Dedifferentiated amniotic fluid mesenchymal stem cell (primary cell): ENCODE measurements around the gene ARMS2.

Experiments
- DNase-seq: peaks from one replicate; pipeline ENCODE4 v3.0.0-alpha.2; 2016; ENCODE audit errors: extremely low spot score

The ARMS2 gene

DNA sequence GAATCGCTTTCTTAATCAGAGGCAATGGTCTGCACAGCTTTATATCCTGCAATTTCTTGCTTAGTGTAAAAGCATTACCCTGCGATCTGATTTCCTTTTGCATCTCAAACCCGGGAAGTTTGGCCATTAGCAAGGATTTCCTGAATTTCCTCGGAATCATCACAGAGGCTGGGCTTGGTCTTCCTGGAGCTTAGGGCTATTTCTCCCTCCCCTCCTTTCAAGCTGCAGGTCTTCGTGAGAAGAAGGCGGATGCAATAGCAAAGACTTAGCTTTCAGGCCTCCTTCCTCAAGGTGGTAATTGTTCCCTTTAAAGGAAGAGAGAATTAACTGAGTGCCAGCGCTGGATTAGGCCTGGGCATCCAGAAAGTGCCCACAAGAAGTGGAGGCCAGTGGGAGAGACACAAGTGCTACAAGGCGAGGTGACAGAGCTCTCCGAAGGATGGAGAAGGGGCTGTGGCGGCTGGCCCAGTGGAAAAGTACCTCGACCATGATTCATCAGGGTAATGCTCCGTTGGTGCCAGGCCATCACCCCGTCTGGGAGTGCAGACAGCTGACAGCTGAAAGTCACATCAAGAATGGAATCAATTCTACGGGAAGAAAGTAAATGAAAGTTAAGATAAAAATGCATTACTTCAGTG lies 4.0 kb upstream of the ARMS2 start:
- no peak for DNase-seq

DNA sequence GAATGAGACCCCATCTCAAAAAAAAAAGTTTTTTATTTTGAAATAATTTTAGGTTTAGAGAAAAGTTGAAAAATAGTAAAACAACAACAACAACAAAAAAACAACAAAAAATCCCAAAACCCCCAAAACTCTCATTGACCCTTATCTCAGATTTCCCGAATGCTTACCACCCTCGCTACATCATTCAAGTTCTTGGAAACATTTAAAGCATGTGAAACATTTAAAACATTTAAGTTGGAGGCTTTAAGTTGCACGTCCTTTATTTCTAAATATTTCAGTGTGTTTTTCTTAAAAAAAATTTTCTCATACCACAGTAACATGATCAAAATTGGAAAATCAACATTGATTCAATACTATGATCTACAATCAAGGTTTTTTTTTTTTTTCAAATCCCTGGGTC lies 382 bp upstream of the ARMS2 start:
- no peak for DNase-seq

DNA sequence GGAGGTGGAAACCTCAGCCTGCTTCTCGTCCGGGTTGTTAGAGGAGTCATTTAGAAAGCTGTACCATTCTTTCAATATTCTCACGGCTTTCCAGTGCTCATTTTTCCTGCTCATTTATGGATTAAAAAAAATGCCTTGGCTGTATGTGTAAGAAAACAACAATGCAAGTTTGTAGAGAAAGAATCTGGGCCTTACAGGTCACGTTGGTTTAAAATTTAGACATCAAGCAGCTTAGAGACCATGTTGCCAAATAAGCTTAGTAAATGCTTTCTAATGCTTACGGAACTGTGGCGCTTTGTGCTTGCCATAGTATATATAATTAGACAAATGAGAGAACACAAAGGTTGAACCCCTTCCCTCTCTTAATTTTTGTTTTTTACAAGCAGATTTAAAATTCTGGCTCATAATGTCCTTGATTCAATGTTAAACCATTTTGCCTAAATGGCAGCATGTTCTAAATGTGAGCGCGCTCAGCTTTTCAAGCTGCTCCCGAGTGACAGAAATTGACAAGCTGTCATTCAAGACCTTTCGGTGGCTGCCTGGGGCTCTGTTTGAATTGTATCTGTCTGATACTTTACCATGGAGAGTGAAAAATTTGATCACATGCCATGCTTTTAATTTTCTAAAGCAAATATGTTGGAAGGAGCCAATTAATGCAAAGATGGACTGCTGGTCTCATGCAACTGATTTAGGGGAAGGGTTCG lies 1.1 kb downstream of the ARMS2 start:
- DNase-seq, result no peak

DNA sequence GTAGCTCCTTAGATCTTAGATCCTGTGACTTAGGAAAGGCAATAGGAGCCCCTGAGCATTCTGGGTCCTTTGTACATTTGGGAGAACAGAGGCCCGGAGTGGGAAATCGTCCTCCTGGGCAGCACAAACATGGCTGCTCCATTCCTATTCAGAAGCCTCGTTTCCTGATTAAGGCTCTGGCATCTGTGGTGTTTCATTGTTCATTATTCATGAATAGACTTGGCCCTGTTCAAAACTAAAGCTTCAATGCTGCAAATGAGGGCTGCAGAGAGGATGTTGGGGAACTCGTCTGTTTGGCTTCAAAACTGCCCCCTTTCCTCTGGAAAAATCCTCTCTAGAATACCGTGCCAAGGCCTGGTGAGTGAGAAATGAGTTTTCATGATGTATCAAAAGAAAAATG lies 3.5 kb downstream of the ARMS2 start:
- no peak for DNase-seq

DNA sequence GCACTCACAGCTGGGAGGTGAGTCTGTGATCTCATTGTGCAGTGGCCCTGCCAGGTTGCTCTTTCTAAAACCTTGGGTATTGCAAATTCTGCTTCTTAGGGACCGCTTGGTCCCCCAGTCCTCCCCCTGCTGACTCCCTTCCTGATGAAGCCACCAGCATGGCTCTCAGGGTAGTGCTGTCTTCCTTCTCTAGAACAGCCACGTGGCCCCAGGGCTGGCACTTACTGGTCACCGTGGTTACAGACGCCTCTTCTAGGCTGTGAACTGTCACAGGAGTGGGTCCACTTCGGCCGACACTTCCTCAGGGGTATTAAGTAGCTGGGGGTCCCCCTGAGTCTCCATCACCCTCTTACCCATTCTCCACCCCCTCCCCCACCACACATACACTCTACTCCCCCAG lies 4.2 kb downstream of the ARMS2 start:
- no peak for DNase-seq

DNA sequence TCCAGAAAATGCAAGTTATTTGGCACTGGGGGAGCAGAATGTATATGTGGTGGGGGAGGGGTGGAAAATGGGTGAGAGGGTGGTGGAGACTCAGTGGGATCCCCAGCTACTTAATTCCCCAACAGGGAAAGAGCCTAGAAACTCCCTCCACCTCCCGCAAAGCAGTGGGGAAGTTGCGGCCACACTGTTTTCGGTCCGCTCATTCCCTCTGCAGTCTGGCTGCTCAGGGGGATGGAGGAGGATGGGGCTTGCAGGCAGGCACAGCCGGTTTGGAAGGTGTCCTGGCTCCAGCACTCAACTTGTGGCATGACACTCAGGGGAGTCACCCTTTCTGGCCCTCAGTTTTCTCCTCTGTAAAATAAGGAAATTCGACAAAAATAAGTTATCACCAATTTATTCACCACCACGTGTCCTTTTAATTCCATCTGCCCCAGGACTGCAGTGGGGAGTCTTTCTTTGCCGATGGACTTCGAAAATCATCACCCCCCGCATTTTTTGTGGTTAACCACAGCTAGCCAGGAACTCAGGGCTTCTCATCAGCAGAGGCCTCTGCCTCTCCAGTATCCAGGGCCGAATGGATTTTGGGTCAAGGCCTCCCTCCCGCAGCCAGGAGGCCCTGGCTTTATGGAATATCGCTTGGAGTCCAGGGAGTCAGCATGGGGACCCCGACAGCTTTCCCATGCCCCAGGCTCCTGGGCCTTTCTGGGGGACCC lies 5.3 kb downstream of the ARMS2 start:
- DNase-seq, result no peak

DNA sequence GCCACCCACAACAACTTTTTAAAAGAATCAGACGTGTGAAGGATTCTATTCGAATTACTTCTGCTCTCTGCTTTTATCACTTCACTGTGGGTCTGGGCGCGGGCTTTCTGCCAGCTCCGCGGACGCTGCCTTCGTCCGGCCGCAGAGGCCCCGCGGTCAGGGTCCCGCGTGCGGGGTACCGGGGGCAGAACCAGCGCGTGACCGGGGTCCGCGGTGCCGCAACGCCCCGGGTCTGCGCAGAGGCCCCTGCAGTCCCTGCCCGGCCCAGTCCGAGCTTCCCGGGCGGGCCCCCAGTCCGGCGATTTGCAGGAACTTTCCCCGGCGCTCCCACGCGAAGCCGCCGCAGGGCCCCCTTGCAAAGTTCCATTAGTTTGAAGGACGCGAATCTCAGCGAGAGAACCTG lies 6.4 kb downstream of the ARMS2 start:
- DNase-seq, result no peak

DNA sequence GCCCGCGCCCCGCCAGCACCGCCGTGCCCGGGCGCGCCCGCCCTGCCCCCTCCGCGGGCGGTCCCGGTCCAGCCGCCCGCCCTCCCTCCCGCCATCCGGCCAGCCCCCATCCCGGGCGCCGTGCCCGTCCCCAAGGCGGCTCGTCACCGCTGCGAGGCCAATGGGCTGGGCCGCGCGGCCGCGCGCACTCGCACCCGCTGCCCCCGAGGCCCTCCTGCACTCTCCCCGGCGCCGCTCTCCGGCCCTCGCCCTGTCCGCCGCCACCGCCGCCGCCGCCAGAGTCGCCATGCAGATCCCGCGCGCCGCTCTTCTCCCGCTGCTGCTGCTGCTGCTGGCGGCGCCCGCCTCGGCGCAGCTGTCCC lies 6.9 kb downstream of the ARMS2 start, which contains the start of gene HTRA1:
TSS of gene HTRA1 (plus strand) at position 187 of the 362 bp plus-strand sequence. CDS start at position 287, 100 bp downstream.
- DNase-seq, result peak; percentile 47

DNA sequence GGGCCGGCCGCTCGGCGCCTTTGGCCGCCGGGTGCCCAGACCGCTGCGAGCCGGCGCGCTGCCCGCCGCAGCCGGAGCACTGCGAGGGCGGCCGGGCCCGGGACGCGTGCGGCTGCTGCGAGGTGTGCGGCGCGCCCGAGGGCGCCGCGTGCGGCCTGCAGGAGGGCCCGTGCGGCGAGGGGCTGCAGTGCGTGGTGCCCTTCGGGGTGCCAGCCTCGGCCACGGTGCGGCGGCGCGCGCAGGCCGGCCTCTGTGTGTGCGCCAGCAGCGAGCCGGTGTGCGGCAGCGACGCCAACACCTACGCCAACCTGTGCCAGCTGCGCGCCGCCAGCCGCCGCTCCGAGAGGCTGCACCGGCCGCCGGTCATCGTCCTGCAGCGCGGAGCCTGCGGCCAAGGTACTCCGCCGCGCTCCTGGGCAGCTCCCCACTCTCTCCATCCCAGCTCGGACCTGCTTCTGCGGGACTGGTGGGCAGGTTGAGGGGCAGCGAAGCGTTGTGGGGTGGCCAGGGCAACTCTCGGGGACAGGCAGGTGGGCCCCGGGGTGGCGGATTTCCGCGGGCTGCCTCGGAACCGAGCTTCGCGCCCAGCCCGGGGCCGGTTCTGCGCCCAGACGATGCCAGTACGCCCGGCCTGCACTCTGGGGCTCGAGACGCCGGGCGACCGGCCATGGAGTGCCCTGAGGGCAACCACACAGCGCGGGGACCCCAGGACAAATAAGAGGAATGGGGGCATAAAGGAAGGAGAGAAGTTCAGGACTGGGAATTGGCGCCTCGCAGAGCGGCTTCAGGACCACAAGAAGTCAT lies 7.5 kb downstream of the ARMS2 start:
- DNase-seq, result no peak

DNA sequence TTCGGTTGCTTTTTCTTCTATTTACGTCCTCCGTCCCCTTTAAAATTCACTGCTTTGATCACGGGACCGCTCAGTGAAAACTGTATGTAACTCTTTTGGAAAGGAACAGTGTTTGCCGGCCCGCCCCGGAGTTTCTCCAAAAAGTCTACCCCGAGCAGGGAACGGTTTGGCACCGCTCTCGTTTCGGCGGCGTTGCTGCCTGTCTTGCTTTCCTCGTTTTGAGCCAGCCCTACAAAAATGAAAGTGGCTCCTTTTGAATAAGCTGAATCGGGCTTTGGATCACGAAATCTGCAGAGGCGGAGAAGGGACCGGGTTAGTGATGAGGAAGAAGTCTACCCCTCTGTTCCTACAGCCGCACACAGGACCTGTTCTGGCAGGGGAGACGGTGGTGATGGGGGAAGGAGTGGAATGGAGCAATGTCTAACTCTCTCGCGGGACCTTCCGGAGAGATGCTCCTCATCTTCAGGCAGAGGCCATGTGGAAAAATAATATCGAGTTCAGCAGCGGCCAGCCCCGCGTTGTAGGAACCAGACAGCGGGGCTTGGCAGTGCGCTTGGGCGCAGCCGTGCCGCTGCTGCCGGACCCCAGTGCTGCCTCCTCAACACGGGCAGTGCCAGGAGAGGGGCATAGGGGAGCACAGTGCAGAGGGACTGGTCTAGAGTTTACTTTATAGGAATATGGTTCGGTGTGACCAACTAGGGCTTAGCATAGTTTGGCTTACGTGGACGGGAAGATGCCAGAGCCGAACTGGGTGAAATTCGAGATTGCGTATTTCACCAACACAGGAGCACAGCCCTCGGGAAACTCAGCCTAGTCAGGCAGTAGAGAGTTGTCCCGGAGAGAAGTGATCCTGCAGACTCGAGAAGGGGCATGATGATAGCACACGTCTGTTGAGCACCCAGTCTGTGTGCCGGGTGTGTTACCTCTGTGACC lies 8.3 kb downstream of the ARMS2 start:
- peak; percentile 49 for DNase-seq

DNA sequence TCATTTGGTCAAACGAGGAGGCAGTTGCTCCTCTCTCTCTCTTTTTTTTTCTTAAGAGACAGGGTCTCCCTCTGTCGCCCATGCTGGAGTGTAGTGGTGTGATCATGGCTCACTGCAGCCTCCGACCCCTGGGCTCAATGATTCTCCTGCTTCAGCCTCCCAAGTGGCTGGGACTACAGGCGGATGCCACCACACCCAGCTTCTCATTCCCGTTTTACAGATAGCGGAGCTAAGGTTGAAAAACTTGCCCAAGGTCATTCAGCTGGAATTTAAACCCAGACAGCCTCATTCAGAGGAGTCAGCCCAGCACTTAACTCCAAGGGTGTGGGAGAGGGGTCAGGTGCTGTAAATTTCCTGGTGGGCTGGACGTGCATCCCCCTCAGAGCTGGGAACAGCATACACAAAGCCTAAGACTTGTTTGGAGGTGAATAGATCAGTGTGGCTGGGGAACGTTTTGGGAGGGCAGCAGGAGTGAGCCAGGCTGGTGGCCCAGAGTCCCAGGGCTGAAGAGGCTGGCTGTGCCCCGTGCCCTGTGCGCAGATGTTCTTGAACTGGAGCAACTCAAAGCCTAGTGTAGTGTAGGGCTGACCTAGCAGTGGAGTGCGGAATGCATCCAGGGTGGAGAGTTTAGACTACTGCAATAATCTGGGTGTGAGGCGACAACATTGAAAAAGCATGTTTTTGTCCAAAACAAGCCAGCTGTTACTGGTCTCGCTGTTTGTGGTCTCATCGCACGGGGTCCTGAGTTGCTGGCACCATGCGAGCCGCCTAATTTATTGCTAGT lies 9.2 kb downstream of the ARMS2 start:
- DNase-seq, result no peak

DNA sequence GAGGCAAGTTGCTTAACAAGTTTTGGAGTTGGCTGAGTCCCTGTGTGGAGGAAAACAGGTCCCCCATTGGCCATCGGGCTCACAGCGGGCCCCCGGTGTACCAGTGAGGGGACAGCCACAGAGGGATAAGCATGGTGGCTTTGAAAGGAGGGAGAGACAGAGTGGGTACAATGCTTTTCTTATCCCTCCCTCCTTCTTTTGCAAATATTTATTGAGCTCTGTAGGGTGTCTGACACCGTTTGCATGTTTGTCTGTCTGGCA lies 9.7 kb downstream of the ARMS2 start:
- DNase-seq, result no peak

DNA sequence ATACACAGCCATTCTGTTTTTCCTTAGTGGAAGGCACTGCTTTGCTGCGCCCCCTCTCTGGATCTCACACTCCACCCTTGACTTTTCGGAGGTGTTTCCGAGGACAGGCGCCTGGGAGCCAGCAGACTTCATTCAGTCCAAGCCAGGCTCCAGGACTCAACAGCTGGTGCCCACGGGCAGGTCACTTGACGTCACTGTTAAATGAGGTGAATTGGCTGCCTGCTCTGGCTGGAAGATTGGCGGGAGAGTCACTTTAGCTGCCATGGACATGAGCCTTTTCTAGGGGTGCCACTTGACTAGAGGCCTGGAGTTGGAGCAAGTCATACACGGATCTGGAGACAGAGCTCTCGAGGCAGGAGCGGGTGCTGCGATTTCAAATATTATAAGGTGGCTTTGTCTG lies 10.1 kb downstream of the ARMS2 start:
- no peak for DNase-seq

DNA sequence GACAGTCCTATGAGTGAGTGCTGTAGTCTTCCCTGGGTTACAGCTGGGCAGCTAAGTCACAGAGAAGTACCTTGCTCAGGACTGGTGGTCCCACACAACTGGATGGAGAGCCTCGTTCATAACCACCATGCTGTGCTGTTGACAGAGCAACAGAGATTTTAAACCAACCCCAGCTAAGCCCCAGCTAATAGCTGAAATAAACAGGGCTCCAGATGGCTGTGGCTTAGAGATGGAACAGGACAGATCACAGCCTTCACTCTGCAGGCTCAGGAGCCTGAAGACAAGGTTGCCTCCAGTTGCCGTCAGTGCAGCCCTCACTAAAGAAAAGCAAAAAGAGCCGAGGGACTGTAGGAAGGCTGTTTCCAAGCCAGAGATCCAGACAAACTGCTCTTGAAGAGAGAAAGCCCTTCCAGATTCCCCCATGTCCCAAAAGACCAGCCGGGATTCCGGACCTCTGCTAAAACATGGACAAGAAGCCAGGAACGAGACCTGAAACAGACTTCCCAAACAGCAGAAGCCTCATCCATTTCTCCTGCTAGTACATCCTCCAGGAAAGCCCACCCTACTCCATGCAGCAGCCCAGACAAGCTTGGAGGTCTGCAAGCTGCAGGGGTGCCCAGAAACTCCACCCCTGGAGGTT lies 11.1 kb downstream of the ARMS2 start:
- DNase-seq, result no peak

DNA sequence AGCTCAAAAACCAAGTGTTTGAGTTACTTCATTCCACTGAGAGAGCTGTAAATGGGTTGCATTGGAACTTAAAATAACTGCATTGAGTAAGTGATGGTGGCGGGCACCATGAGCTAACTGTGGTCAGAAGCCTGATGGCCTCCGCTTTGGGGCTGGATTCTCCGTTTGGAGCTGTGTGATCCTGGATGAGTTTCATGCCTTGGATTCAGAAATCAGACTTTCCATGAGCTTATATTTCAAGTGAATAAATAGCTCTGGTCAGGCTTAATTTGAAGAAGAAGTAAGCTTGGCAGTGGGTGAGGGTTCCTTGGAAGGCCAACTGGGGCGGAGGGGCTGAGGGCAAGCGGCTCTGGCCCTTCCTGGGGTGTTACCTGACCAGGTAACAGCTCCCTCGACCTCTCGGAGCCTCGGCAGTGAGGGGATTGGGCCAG lies 12.5 kb downstream of the ARMS2 start:
- DNase-seq, result no peak

DNA sequence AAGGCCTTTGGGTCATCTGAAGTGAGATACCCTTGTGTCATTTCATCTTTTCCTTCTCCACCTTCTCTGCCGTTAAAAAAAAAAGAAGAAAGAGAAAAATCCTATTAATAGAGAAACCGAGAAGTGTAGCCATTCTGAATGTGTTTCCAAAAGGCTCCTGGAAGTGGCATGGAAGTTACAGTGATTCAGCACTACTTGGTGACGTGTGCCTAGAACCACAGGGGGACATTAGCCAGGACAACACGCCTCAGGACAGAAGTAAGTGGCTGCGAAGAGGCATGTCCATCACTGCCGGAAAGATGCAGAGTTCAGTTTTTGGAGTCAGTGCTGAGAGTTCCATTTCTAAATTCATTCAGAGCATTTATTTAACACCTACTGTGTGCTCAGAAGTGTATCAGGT lies 13.2 kb downstream of the ARMS2 start:
- DNase-seq, result no peak

DNA sequence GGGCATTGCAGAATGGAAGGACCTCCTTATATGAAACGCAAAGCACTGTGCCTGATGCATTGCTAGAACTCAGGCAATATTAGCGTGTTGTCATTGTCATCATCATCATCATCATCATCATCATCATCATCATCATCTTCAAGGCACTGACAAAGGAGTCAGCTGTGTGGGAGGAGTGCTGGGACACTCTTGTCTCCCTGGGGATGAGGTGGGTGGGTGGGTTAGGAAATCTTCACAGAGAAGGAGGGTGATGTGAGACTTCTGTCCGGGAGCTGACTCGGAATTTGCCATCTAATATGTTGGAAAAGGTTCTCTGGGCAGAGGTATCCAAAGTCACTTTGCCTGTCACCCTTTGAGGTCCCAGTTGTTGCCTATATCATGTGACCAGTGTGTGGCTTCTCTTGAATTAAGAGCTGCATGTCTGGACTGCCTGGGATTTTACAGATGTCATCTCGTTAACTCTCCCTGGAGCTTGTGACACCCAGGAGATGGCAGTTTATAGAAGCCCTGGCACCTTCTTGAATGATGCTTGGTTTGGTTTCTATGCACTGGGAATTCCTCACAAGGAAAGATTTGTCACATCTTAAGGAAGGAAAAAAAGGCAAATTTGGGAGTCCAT lies 14.0 kb downstream of the ARMS2 start:
- DNase-seq, result no peak

DNA sequence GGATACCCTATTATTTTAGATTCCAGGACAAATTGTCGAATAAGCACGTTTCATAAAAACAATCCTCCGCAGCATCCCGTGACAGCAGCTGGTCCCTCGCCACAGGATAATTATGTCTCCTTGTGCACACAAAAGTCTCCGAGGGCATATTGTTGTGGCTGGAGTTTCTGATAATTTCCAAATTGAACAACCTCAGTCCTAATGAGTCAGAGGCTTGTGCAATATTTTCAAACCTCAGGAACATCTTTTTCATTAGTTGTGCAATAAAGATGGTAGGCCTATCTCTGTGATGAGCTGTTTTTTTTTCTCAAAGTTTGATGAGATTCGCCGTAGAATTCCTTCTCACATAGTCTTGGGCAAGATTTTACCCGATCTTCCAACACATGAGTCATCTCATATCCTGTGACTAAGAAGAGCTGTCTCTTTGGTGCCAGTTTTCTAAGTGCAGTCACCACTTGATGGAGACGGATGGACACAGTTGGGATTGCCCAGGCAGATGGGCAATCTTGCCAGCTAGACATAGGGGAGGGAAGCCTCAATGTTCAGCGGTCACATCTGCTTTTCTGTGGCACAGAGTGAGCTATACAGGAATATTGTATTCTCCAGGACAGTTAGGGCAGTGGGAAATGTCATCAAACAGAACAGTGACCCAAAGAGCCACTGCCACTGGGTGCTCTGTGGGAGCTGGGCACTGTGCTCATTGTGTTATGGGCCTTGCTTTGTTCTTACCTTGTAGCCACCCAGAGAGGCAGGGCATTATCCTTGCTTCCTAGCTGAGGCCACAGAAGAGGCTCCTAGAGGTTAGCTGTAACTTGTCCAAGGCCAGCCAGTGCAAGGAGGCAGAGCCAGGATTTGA lies 14.7 kb downstream of the ARMS2 start:
- DNase-seq, result peak; percentile 87

DNA sequence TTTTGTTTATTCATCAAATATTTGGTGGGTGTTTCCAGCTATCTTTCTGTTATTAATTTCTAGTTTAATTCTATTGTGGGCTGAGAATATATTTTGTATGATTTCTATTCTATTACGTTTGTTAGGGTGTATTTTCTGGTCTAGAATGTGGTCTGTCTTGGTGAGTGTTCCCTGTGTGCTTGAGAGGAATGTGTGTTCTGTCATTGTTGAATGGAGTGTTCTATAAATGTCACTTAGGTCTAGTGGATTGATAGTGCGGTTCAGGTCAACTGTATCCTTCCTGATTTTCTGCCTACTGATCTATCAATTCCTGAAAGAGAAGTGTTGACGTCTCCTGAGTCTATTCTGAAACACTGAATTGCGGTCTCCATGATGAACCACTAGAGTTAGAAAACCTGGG lies 15.4 kb downstream of the ARMS2 start:
- no peak for DNase-seq
